Measurements from ENCODE around the gene CCR2.

DNA sequence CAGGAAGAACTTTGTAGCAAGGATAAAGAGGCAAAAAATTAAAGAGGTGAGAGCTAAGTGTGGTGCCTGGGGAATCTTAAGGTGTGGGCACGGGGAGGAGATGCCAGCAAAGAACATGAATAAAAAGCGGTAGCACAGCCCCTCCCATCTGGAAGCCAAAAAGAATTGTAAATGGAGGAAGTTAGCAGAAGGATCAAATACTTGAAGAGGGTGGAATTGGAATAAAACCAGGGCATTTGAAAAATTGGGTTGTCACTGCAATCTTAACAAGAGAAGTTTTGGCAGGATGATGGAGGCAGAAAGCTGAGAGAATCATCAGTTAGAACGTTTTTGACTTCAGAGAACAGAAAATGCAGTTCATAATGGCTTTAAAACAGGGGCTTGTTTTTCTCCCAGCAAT lies 2.4 kb downstream of the CCR2 start:
- no peak for TF ChIP-seq POLR2AphosphoS5 (IDR thresholded peaks at IDR 0.05)
- TF ChIP-seq CTCF (IDR thresholded peaks at IDR 0.05): no peak
- TF ChIP-seq POLR2A (IDR thresholded peaks at IDR 0.05): no peak
- TF ChIP-seq EP300 (IDR thresholded peaks at IDR 0.05): no peak

Measured in suprapubic skin (tissue), 4 donors.